ENCODE measurements around the gene DIPK1A.

DNA sequence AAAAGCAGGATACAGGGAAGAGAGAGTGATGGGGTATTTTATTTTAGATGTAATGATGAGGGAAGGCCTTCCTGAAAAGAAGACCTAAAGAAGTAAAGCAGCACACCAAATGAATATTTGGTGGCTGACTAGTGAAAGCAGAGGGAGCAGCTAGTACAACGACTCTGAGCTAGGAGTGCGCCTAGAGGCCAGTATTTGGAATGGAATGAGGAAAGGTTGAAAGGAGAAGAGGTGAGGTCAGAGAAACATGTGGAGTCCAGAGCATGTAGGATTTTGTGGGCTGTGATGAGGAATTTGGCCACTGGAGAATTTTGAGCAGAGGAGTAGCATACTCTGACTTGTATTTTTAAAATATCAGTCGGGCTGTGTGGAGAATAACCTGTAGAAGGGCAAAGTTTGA is 141.2 kb downstream of the DIPK1A start:
- TF ChIP-seq, protein P1, sequence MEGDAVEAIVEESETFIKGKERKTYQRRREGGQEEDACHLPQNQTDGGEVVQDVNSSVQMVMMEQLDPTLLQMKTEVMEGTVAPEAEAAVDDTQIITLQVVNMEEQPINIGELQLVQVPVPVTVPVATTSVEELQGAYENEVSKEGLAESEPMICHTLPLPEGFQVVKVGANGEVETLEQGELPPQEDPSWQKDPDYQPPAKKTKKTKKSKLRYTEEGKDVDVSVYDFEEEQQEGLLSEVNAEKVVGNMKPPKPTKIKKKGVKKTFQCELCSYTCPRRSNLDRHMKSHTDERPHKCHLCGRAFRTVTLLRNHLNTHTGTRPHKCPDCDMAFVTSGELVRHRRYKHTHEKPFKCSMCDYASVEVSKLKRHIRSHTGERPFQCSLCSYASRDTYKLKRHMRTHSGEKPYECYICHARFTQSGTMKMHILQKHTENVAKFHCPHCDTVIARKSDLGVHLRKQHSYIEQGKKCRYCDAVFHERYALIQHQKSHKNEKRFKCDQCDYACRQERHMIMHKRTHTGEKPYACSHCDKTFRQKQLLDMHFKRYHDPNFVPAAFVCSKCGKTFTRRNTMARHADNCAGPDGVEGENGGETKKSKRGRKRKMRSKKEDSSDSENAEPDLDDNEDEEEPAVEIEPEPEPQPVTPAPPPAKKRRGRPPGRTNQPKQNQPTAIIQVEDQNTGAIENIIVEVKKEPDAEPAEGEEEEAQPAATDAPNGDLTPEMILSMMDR (conservative IDR thresholded peaks at IDR 0.05; ENCODE audit: low read depth, low read length) = no peak
- no peak for TF ChIP-seq EZH2 (IDR thresholded peaks at IDR 0.05; ENCODE audit: low read length, unreplicated experiment)
